SU-DHL-6 (cell line): ENCODE results near the gene DYSF.

Experiments
- H2AFZ ChIP-seq: fragments of 200-600 bp; sonication (generic); 2 replicates; pipeline ENCODE4 v1.6.1; 2014; ENCODE audit warnings: low read depth, mild to moderate bottlenecking, moderate library complexity, mixed read lengths, antibody characterized with exemption, low read length; ENCODE audit not compliant: severe bottlenecking
- H3F3A ChIP-seq: fragments of 200-600 bp; shearing (Covaris generic); 2 replicates; pipeline ENCODE4 v1.6.0; 2016; ENCODE audit warnings: antibody characterized with exemption, mild to moderate bottlenecking; ENCODE audit not compliant: insufficient read depth
- H3K27ac ChIP-seq: fragments of 200-600 bp; sonication (generic); 2 replicates; pipeline ENCODE4 v1.5.1; 2016; ENCODE audit warnings: low read depth, mild to moderate bottlenecking, low read length, moderate library complexity, mixed read lengths
- H3K27me3 ChIP-seq: fragments of 200-600 bp; sonication (generic), shearing (Covaris generic); 2 replicates; pipeline ENCODE4 v1.6.0; 2014; ENCODE audit warnings: mild to moderate bottlenecking, low read length
- H3K36me3 ChIP-seq: fragments of 200-600 bp; sonication (generic); 2 replicates; pipeline ENCODE4 v1.6.1; 2014; ENCODE audit warnings: mild to moderate bottlenecking, low read length, mixed read lengths
- H3K4me2 ChIP-seq: fragments of 300-600, 200-600 bp; shearing (Covaris generic), sonication (generic); 2 replicates; pipeline ENCODE4 v1.6.0; 2014; ENCODE audit warnings: low read length, low read depth, mild to moderate bottlenecking; ENCODE audit not compliant: poor library complexity, severe bottlenecking
- H3K4me3 ChIP-seq: fragments of 200-600 bp; sonication (generic); 2 replicates; pipeline ENCODE4 v1.5.1; 2014; ENCODE audit warnings: antibody characterized with exemption, low read length, mild to moderate bottlenecking, mixed read lengths; ENCODE audit not compliant: insufficient read depth, poor library complexity, severe bottlenecking
- H3K79me2 ChIP-seq: fragments of 200-600 bp; sonication (generic); 2 replicates; pipeline ENCODE4 v1.6.1; 2014; ENCODE audit warnings: mild to moderate bottlenecking, low read length, moderate library complexity; ENCODE audit not compliant: insufficient read depth
- H3K9ac ChIP-seq: fragments of 200-600 bp; sonication (generic); 2 replicates; pipeline ENCODE4 v1.7.0; 2014; ENCODE audit warnings: mild to moderate bottlenecking, low read length
- H3K9me2 ChIP-seq: fragments of 200-600 bp; sonication (generic); replicated peaks from 2 replicates; pipeline ENCODE4 v1.6.1; 2014; ENCODE audit warnings: low read length; ENCODE audit not compliant: insufficient read depth
- H3K9me3 ChIP-seq: fragments of 200-600 bp; sonication (generic); 2 replicates; pipeline ENCODE4 v1.6.1; 2014; ENCODE audit warnings: low read length, mixed read lengths; ENCODE audit not compliant: insufficient read depth
- H4K20me1 ChIP-seq: fragments of 200-600 bp; sonication (generic); 2 replicates; pipeline ENCODE4 v1.6.1; 2014; ENCODE audit warnings: low read depth, mild to moderate bottlenecking, antibody characterized with exemption, low read length, moderate library complexity, mixed read lengths
- CTCF ChIP-seq: fragments of 200-600 bp; sonication (generic); IDR thresholded peaks from one replicate; pipeline ENCODE4 v1.5.1; 2017; ENCODE audit warnings: antibody characterized with exemption, mild to moderate bottlenecking, low read length, moderate library complexity; ENCODE audit not compliant: insufficient read depth, poor library complexity, severe bottlenecking
- EZH2phosphoT487 ChIP-seq: fragments of 200-600 bp; sonication (generic), shearing (Covaris generic); conservative IDR thresholded peaks from 2 replicates; pipeline ENCODE4 v1.6.1; 2018; ENCODE audit warnings: mild to moderate bottlenecking, antibody characterized with exemption, low read length, moderate library complexity, mixed read lengths

DYSF gene

GRCh38 chr2:71469403-71470398, 16.3 kb downstream of the DYSF start:
- Histone ChIP-seq H3K27me3 (no peaks in the 10 kb centered on the region), H3K4me3 (no peak overlapping the region), H3K9me3 (no peaks in the 10 kb centered on the region), H2AFZ (no peak overlapping the region), H3K4me2 (no peak overlapping the region), H3K36me3 (no peaks in the 10 kb centered on the region), H3K79me2 (no peaks in the 10 kb centered on the region), H3F3A (no peaks in the 10 kb centered on the region), H3K27ac (no peak overlapping the region), H3K9me2 (no peaks in the 10 kb centered on the region), H4K20me1 (no peaks in the 10 kb centered on the region), H3K9ac (no peak overlapping the region)
- TF ChIP-seq EZH2phosphoT487 (no peak), CTCF (no peak)

DNA sequence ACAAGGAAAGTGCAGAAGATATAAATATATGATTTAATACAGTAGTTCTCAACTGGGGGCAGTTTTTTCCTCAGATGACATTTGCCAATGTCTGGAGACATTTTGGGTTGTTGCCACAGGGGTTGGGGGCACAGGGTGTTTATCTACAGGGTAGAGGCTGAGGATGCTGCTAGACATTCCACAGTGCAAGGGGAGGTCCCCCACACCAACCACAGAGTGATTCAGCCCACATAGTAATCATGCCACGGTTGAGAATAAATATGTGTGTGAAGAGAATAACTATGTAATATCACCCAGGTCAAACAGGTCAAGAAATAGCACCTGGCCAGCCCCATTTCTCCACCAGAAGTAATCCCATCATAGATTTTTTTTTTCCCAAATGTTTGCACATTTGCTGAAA, 17.9 kb downstream of the DYSF start:
- H3K36me3 ChIP-seq = no peaks in the 10 kb centered on the region
- H3F3A ChIP-seq = no peaks in the 10 kb centered on the region
- no peak overlapping the region for H3K4me2 ChIP-seq
- no peaks in the 10 kb centered on the region for H3K27me3 ChIP-seq
- no peaks in the 10 kb centered on the region for H4K20me1 ChIP-seq
- H3K79me2 ChIP-seq = no peaks in the 10 kb centered on the region
- no peak for TF ChIP-seq EZH2phosphoT487
- no peak for TF ChIP-seq CTCF
- no peak overlapping the region for H2AFZ ChIP-seq
- H3K27ac ChIP-seq = no peak overlapping the region
- no peaks in the 10 kb centered on the region for H3K9me2 ChIP-seq
- H3K9ac ChIP-seq = no peak overlapping the region
- no peaks in the 10 kb centered on the region for H3K9me3 ChIP-seq
- no peak overlapping the region for H3K4me3 ChIP-seq

- H2AFZ ChIP-seq = no peak overlapping the region
- TF ChIP-seq CTCF (no peak), EZH2phosphoT487 (no peak)
- no peaks in the 10 kb centered on the region for H3F3A ChIP-seq
- no peaks in the 10 kb centered on the region for H3K9me3 ChIP-seq
- no peaks in the 10 kb centered on the region for H3K36me3 ChIP-seq
- H4K20me1 ChIP-seq = no peaks in the 10 kb centered on the region
- H3K79me2 ChIP-seq = no peaks in the 10 kb centered on the region
- no peak overlapping the region for H3K4me2 ChIP-seq
- no peaks in the 10 kb centered on the region for H3K27me3 ChIP-seq
- H3K9me2 ChIP-seq = no peaks in the 10 kb centered on the region
- no peak overlapping the region for H3K27ac ChIP-seq
- H3K9ac ChIP-seq = no peak overlapping the region
- no peak overlapping the region for H3K4me3 ChIP-seq
Measured at GRCh38 chr2:71472019-71472418, 18.7 kb downstream of the DYSF start.
